Activated naive CD4-positive, alpha-beta T cell treated with Interleukin-2 at 50 U/mL for 16 hours (primary cell): Measurements from ENCODE around the gene CNNM3.

Experiments
- DNase-seq: peaks from one replicate; pipeline ENCODE4 v3.0.0-alpha.2; 2020

Gene CNNM3

DNA sequence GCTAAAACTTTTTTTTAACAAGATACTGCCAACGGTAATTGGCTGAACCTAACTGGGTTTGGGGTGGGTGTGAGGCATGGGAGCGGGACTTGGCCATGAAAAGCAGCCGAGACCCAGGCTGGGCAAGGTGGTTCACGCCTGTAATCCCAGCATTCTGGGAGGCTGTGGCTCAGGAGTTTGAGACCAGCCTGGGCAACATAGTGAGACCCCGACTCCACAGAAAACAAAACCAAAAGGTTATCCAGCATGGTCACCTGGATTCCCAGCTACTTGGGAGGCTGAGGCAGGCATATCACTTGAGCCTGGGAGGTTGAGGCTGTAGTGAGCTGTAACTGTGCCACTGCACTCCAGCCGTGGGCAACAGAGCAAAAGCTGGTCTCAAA, 64.8 kb downstream of the CNNM3 start:
- DNase-seq = no peak

DNA sequence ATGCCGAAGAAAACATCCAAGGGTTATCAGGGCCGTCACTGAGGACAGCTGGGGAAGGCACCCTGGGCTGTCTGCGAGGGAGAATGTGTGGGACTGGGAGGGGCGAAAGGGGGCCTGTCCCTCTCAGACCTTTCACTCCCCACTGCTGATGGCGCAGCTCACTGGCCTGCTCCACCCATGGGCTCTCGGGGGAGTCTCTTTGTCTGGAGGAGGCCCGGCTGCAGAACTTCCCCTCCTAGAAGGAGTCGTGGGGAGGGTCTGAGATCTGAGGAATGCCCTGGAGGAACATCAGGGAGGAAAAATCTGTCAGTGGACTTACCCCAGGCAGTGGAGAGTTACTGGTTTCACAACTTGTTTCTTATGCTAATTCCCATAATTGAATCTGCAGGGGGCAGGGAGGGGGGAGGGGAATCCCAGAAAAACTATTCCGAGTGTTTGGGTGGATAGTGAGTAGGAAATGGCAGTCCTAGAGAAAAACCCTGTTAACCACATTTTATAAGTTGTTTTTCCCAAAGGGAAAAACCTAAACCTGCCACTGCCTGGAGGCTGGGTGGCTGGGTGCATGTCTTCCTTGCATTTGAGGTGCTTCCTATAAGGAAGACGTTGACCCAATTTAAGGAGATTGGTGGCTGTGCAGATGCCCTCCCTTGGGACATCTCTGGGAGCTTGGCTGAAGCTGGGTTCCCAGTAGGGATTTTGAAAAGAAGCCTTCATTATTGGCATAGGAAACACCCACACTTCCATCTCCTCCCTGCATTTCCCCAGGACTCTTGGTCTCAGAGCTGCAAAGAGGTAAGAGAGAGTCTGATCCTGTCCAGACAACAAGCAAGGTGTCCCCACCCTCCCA, 65.5 kb downstream of the CNNM3 start:
- no peak for DNase-seq

DNA sequence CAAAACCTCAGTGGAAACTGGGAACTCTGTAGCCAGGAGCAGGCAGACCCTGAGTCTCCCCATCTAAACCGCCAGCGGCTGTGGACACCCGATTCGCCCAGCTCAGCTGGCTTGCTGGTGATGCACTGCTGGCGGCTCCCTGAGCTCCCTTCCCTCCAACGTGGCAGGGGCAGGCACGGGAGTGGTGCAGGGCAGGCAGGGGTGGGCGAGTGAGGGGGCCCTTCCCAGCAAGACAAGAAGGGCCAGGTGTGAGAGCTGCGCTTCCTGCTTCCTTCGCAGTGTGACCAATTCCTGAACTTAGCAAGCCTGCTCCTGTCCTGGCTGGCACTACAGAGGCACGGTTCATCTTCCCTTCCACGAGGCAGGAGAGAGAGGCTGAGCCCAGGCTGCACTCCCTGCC, 66.2 kb downstream of the CNNM3 start:
- DNase-seq = no peak

DNA sequence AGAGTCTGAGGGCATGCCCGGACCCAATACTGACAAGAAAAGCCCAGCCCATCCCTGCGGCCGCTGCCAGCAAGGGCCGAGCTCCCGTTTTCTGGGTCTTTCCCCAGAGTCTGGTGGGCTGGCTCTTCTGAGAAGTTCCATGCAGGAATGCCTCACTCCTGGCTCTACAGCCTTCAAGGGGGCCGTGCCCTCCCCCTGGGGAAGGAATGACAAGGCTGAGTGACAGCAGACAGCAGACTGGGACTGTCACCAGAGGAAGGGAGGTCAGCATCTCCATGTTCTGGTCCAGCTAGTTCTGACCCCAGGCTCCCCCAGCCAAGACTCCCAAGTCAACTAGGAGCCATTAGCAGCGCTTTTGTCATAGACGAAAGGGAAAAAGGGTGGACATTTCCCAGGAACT, 66.8 kb downstream of the CNNM3 start:
- DNase-seq = no peak

DNA sequence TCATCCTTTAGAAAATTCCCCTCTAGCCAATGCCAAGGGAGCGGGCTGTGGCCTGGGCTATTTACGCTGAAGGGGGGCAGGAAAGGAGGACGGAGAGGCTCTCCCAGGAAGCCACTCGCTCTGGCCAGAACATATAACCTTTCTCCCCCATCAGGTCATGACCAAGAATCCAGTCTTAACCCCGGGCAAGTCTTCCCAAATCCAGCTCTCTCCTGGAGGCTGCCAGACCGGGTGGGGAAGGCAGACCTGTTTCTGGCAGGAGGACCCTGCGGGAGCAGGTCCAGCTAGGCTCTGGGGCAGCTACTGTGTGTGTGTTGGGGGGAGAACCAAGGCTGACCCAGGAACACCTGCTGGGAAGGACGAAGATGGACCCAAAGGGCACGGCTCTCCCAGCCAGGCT, 67.2 kb downstream of the CNNM3 start:
- DNase-seq = no peak
